Right lobe of liver (tissue), 4 donors: Measurements from ENCODE around the gene BANP.

Experiments
- CTCF ChIP-seq, 4 donors: fragments of 200-600 bp in 3 of 4; fragments of 450-650 bp in 1 of 4; IDR thresholded peaks; one replicate each; pipeline versions ENCODE4 v1.5.1 to v1.8.0; 2016 to 2022; ENCODE audit warnings: antibody characterized with exemption in 4 of 4, mild to moderate bottlenecking in 2 of 4
- POLR2A ChIP-seq: fragments of 450-650 bp; IDR thresholded peaks from one replicate; pipeline ENCODE4 v1.6.1; 2017; ENCODE audit warnings: antibody characterized with exemption, mild to moderate bottlenecking
- donor health status: DM: no; HTN: no; CAD: no.
- donor health status: DM: no; HTN: no; CAD: no.
- donor health status: DM: no; HTN: yes; CAD: no.

GRCh38 chr16:88071908-88072307, 120.7 kb downstream of the BANP start:
- no peak for TF ChIP-seq POLR2A
- no peak for TF ChIP-seq CTCF (IDR thresholded peaks at IDR 0.05)
